ENCODE data around the gene F7.

The F7 gene

DNA sequence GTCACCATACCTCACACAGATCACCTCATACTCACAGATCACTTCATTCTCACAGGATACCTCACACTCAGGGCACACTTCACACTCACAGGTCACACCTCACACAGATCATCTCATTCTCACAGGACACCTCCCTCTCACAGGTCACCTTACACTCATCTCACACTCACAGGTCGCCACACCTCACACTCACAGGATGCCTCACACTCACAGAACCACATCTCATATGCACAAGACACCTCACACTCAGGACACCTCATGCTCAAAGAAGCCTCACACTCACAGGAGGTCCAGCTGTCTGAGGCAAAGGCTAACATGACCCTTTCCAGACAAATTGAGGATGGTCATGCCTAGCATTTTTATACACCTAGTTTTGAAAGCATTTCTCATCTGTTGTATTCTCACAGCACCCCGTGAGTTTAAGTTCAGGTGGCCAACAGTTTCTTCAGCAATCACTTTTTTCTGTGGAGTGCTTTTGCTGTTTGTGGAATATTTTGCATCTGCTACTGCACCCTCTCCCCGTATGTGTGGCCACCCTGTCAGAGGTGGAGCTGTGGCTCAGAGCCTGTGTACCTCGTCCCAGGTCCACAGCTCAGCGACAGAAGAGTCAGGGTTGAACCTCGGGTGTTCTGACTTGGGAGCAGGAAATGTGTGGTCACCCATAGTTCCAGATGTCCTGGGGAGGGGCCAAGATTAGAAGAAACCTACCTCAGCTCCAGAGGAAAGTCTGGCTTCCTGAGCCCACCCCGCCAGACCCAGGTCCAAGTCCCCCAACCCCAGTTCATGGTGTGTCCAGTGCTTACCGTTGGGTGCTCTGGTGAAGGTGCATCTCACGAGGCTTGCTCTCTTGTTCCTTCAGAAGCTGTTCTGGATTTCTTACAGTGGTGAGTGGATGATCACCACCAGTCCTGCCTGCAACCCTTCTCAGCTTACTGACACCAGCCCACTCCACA, 7.6 kb downstream of the F7 start:
- no peak for TF ChIP-seq GATA3 (IDR thresholded peaks at IDR 0.05; ENCODE audit: low read depth, low read length)
- TF ChIP-seq GATA2 (IDR thresholded peaks at IDR 0.05; ENCODE audit: low read depth, low read length), result no peak

DNA sequence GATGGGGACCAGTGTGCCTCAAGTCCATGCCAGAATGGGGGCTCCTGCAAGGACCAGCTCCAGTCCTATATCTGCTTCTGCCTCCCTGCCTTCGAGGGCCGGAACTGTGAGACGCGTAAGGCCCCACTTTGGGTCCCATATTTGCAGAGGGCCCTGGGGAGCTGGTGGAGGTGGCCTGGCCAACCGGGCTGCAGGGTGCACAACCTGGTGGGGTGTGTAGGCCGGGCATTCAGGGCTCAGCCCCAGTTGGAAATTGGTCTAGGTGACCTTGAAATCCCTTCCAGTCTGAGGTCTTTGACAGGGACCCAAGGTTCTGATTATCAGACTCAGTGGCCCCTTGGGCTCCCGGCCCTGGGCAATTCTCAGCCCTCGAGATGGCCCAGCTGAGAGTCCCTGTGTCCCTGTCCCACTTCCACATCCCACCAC, 8.3 kb downstream of the F7 start:
- TF ChIP-seq GATA3 (IDR thresholded peaks at IDR 0.05; ENCODE audit: low read depth, low read length), result no peak
- no peak for TF ChIP-seq GATA2 (IDR thresholded peaks at IDR 0.05; ENCODE audit: low read depth, low read length)

DNA sequence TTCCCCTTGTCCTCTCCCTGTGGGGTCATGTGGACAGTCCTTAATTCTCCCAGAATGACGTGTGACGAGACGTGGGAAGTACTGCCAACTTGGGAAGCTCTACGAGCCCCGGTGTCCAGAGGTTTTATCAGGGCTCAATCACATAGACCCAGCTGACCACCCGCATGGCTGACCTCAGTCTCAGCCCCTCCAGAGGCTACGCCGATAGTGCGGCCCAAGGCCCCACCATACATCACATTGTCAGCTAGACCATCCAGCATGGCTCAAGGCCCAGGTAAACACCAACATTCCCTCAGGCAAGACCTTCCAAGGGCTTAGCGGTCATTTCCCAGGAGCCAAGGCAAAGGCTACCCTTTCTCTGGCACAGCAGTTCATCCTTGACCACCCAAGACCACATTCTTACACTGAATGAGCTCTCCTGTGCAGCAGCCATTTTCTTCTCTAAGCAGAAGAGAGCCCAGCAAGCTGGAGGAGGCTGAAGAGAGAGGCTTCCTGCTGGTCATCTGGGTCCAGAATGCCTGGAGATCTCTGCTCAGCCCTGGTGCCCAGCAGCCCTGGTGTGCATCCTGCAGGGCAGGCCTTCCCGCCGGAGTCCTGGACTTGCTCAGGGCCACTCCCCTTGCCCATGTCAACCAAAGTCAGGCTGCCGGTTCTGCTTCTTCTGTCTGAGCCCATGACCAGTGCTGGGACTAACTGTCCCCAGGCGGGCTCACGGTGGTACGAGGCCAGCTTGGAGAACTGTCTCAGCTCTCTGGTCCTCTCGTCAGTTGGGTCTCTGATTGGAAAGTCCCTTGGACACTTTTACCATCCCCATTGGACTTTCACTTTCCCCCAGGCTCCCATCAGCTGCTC, 9.1 kb downstream of the F7 start:
- TF ChIP-seq GATA3 (IDR thresholded peaks at IDR 0.05; ENCODE audit: low read depth, low read length) (no peak), GATA2 (IDR thresholded peaks at IDR 0.05; ENCODE audit: low read depth, low read length) (no peak)

DNA sequence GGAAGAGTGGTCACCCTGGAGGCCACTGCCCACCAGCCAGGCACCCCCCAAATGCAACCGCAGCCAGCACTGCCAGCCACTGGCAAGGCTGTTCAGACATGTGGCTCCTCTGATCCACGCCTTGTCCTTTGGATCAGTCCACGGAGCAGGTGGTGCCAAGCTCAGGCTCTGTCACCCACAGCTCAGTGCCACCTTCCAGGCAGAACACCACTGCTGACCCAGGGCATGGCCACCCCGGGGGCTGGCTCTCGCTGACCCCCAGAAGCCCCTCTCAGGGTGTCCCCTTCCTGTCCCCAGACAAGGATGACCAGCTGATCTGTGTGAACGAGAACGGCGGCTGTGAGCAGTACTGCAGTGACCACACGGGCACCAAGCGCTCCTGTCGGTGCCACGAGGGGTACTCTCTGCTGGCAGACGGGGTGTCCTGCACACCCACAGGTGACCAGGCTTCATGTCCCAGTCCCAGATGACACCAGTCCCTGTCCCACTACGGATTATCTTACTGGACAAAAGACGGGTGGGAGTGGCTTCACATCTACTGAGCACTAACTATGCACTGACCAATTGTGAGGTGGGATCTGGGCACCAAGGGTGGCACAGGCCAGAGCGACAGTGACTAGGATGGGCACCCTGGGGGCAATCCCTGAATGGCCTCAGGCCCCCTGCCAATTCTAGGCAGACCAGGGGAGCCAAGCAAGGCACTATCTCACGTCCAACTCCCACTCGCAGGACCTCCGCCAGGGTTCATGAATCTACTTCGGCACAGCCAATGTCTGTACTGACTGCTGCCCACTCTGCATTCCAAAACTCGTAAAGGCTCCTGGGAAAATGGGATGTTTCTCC, 10.0 kb downstream of the F7 start:
- no peak for TF ChIP-seq GATA2 (IDR thresholded peaks at IDR 0.05; ENCODE audit: low read depth, low read length)
- TF ChIP-seq GATA3 (IDR thresholded peaks at IDR 0.05; ENCODE audit: low read depth, low read length), result no peak

DNA sequence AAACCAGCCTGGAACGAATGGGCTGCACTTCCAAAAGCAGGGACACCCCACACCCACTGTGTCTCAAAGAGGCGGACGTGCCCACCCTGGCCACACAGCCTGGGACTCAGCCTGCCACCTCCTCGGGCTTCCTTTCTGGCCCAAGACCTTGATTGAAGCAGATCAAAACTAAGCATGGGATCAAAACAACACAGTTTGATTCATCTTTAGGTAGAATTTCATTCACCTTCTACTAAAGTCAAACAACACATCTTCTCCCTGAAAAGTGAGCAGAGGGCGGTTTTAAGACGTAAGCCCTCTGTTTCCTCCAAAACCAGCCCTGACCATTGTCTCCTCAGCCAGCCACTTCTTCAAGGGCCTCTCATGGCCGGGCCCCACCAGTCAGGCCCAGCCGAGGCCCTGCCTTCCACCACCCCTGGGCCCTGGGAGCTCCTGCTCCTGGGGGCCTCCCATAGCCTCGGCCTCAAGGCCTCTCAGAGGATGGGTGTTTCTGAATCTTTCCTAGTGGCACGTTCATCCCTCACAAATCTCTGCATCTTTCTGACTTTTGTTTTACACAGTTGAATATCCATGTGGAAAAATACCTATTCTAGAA, 10.7 kb downstream of the F7 start:
- TF ChIP-seq GATA2 (IDR thresholded peaks at IDR 0.05; ENCODE audit: low read depth, low read length), result no peak
- no peak for TF ChIP-seq GATA3 (IDR thresholded peaks at IDR 0.05; ENCODE audit: low read depth, low read length)

DNA sequence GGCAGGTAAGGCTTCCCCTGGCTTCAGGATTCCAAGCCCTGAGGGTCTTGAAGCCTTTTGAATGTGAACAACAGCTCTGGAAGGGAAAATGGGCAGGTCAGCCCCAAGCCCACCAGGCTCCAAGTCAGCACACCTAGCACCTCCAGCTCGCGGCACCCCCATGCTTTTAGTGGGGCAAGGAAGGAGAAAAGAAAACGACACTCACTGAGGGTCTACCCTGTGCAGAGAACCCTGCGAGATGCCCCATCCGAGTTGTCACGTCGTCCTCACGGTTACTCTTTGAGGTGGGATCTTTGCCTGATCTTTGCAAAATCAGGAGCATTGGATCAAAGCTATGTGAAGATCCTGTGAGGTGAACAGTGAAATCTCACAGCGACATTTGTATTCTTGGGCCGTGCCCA, 11.3 kb downstream of the F7 start:
- no peak for TF ChIP-seq GATA2 (IDR thresholded peaks at IDR 0.05; ENCODE audit: low read depth, low read length)
- no peak for TF ChIP-seq GATA3 (IDR thresholded peaks at IDR 0.05; ENCODE audit: low read depth, low read length)

DNA sequence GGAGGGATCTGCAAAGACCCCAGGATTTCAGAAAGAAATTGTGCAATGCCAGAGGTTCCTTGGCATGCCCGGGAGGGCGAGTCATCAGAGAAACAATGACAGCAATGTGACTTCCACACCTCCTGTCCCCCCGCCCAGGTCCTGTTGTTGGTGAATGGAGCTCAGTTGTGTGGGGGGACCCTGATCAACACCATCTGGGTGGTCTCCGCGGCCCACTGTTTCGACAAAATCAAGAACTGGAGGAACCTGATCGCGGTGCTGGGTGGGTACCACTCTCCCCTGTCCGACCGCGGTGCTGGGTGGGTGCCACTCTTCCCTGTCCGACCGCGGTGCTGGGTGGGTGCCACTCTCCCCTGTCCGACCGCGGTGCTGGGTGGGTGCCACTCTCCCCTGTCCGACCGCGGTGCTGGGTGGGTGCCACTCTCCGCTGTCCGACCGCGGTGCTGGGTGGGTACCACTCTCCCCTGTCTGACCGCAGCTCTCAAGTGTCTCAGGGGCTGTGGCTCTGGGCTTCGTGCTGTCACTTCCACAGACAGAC, 11.8 kb downstream of the F7 start:
- TF ChIP-seq GATA3 (IDR thresholded peaks at IDR 0.05; ENCODE audit: low read depth, low read length) (no peak), GATA2 (IDR thresholded peaks at IDR 0.05; ENCODE audit: low read depth, low read length) (no peak)

DNA sequence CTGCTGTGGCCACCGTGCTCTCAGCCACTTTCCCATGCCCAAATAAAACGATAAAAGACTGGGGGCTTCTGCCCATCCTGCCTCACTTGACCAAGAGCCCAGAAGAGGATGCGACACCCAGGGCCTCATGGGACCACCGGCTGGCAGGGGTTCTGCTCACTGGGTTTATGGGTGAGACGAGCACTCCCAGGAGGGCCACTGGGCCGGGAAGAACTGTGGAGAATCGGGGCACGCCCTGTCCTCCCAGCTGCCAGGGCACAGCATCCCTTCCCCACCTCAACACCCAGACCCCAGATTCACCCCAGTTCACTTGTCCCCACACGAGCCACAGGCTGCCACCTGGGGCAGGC, 12.3 kb downstream of the F7 start:
- no peak for TF ChIP-seq GATA3 (IDR thresholded peaks at IDR 0.05; ENCODE audit: low read depth, low read length)
- TF ChIP-seq GATA2 (IDR thresholded peaks at IDR 0.05; ENCODE audit: low read depth, low read length), result no peak

DNA sequence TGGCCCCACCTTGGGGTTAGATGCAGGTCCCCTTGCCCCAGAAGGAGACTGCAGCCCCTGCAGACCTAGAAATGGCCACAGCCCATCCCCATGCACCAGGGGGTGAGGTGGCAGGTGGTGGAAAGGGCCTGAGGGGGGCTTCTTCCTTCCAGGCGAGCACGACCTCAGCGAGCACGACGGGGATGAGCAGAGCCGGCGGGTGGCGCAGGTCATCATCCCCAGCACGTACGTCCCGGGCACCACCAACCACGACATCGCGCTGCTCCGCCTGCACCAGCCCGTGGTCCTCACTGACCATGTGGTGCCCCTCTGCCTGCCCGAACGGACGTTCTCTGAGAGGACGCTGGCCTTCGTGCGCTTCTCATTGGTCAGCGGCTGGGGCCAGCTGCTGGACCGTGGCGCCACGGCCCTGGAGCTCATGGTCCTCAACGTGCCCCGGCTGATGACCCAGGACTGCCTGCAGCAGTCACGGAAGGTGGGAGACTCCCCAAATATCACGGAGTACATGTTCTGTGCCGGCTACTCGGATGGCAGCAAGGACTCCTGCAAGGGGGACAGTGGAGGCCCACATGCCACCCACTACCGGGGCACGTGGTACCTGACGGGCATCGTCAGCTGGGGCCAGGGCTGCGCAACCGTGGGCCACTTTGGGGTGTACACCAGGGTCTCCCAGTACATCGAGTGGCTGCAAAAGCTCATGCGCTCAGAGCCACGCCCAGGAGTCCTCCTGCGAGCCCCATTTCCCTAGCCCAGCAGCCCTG, 12.8 kb downstream of the F7 start:
- TF ChIP-seq GATA2 (IDR thresholded peaks at IDR 0.05; ENCODE audit: low read depth, low read length) (no peak), GATA3 (IDR thresholded peaks at IDR 0.05; ENCODE audit: low read depth, low read length) (no peak)

DNA sequence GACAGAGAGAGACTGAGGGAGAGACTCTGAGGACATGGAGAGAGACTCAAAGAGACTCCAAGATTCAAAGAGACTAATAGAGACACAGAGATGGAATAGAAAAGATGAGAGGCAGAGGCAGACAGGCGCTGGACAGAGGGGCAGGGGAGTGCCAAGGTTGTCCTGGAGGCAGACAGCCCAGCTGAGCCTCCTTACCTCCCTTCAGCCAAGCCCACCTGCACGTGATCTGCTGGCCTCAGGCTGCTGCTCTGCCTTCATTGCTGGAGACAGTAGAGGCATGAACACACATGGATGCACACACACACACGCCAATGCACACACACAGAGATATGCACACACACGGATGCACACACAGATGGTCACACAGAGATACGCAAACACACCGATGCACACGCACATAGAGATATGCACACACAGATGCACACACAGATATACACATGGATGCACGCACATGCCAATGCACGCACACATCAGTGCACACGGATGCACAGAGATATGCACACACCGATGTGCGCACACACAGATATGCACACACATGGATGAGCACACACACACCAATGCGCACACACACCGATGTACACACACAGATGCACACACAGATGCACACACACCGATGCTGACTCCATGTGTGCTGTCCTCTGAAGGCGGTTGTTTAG, 13.7 kb downstream of the F7 start:
- TF ChIP-seq GATA2 (IDR thresholded peaks at IDR 0.05; ENCODE audit: low read depth, low read length) (no peak), GATA3 (IDR thresholded peaks at IDR 0.05; ENCODE audit: low read depth, low read length) (no peak)

DNA sequence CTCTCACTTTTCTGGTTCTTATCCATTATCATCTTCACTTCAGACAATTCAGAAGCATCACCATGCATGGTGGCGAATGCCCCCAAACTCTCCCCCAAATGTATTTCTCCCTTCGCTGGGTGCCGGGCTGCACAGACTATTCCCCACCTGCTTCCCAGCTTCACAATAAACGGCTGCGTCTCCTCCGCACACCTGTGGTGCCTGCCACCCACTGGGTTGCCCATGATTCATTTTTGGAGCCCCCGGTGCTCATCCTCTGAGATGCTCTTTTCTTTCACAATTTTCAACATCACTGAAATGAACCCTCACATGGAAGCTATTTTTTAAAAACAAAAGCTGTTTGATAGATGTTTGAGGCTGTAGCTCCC, 14.2 kb downstream of the F7 start:
- no peak for TF ChIP-seq GATA3 (IDR thresholded peaks at IDR 0.05; ENCODE audit: low read depth, low read length)
- TF ChIP-seq GATA2 (IDR thresholded peaks at IDR 0.05; ENCODE audit: low read depth, low read length), result no peak

Data from SH-SY5Y (cell line).